Psoas muscle (tissue), 8 donors: ENCODE results near the gene FAF1. TPM values are rescaled to one million over a fixed set of nuclear protein-coding genes. Genes with fewer than 3 reads are reported as not detected.

ENCODE experiments used
- ATAC-seq, 4 donors: fragments of 200-7000 bp; cut with Tn5 transposase; one replicate each; pipeline ENCODE4 v1.9.1; 2020; ENCODE audit warnings: moderate library complexity in 3 of 4, mild to moderate bottlenecking in 2 of 4
- DNase-seq, 2 donors: peaks; one replicate each; pipeline ENCODE4 v3.0.0-alpha.2; 2020
- H3K27ac ChIP-seq: fragments of 200-600 bp; one replicate; pipeline ENCODE4 v1.8.0; 2022
- H3K27me3 ChIP-seq, 3 donors: fragments of 200-600 bp in 1 of 3; one replicate each; pipeline versions ENCODE4 v1.6.1 to v1.8.0; 2013 to 2022; ENCODE audit warnings: low read length in 2 of 3, mild to moderate bottlenecking in 2 of 3, moderate library complexity in 1 of 3; ENCODE audit not compliant: insufficient read depth in 3 of 3
- H3K36me3 ChIP-seq, 2 donors: fragments of 200-600 bp in 1 of 2; one replicate each; pipeline versions ENCODE4 v1.6.1 to v1.8.0; 2013 to 2022; ENCODE audit warnings: low read depth in 1 of 2, mild to moderate bottlenecking in 1 of 2, moderate library complexity in 1 of 2; ENCODE audit not compliant: insufficient read depth in 1 of 2
- H3K4me1 ChIP-seq: fragments of 200-600 bp; one replicate; pipeline ENCODE4 v1.8.0; 2022
- H3K4me3 ChIP-seq: fragments of 200-600 bp; one replicate; pipeline ENCODE4 v1.8.0; 2022; ENCODE audit warnings: mild to moderate bottlenecking
- H3K9me3 ChIP-seq: fragments of 200-600 bp; one replicate; pipeline ENCODE4 v1.8.0; 2022
- WGBS, 3 donors: extraction: QIAGEN DNeasy Blood & Tissue Kit; methylation state at CpG; one replicate each; pipeline versions ENCODE4 v1.1.6 to v1.1.7; 2013; 5-methylcytosine and 5-hydroxymethylcytosine counted together
- intact Hi-C, 2 donors: fragments of 100-400 bp; cut with DNase I; formaldehyde crosslinking; loops; one replicate each; pipeline versions ENCODE4 v1.11.0 to v1.14.2; 2022
- polyA plus RNA-seq, 3 donors: library from polyadenylated mRNA; stranded (reverse); fragments of 200-250 nt; gene quantifications; one replicate each; pipeline ENCODE4 v1.2.3, GENCODE V29; 2013
- total RNA-seq, 4 donors: library from RNA; stranded (reverse); fragmentation: NEBNext Ultra II Directional in 2 of 4; extraction: Animal tissue kit (Norgen Biotek cat#: 25700) in 2 of 4; gene quantifications; one replicate each; pipeline versions ENCODE4 v1.2.1 to v1.2.4, GENCODE V29; 2021 to 2023
- TF ChIP-seq, protein P1 (sequence below): fragments of 200-600 bp; IDR thresholded peaks from one replicate; pipeline ENCODE4 v1.8.0; 2022; ENCODE audit warnings: antibody characterized with exemption
- donor health status: healthy with polysubstance abuse.
- donor health status: DM: no; HTN: no; CAD: no; lungs with moderate emphysema.
- donor health status: Bipolar disorder and iron deficiency.
- donor health status: healthy.
- donor health status: DM: yes; HTN: yes; CAD: no.
- donor health status: DM: no; HTN: no; CAD: no.
- donor health status: DM: no; HTN: no; CAD: no.
- donor health status: DM: yes; HTN: yes; CAD: no.

Gene FAF1
- total and polyA plus RNA-seq, 7 donors, result 67.8 to 128 (median 108) TPM

DNA sequence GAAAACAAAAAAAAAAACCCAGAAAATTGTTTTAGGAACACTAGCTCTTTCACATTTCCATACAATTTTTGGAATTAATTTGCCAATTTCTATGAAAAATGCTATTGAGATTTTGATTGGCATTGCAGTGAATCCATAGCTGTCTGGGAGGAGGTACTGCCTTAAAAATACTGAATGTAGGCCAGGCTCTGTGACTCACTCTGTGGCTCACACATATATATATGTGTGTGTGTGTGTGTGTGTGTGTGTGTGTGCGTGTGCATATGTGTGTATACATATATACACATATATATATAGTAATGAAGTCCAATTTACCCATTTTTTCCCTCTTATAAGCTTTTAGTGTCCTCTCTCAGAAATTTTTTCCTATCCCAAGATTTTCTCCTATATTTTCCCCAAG, 322.6 kb downstream of the FAF1 start:
- WGBS, 3 donors, result 78 to 83% (median 78%) methylated on average over 1 of the region's 1 CpG

GRCh38 chr1:50634251-50634650, 325.8 kb downstream of the FAF1 start:
- TF ChIP-seq, protein P1, sequence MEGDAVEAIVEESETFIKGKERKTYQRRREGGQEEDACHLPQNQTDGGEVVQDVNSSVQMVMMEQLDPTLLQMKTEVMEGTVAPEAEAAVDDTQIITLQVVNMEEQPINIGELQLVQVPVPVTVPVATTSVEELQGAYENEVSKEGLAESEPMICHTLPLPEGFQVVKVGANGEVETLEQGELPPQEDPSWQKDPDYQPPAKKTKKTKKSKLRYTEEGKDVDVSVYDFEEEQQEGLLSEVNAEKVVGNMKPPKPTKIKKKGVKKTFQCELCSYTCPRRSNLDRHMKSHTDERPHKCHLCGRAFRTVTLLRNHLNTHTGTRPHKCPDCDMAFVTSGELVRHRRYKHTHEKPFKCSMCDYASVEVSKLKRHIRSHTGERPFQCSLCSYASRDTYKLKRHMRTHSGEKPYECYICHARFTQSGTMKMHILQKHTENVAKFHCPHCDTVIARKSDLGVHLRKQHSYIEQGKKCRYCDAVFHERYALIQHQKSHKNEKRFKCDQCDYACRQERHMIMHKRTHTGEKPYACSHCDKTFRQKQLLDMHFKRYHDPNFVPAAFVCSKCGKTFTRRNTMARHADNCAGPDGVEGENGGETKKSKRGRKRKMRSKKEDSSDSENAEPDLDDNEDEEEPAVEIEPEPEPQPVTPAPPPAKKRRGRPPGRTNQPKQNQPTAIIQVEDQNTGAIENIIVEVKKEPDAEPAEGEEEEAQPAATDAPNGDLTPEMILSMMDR, result no peak
- intact Hi-C loops, result no loop called here
- no peak overlapping the region for H3K4me3 ChIP-seq

More for the DNA sequence above, 322.6 kb downstream of the FAF1 start:
- no peaks in the 10 kb centered on the region for H3K9me3 ChIP-seq
- intact Hi-C loops, result no loop called here
- H3K27ac ChIP-seq, result no peak overlapping the region
- no peaks in the 10 kb centered on the region for H3K4me1 ChIP-seq
- no peaks in the 10 kb centered on the region for H3K27me3 ChIP-seq
- no peak overlapping the region for H3K4me3 ChIP-seq
- ATAC-seq (no peak), DNase-seq (no peak)
- no peaks in the 10 kb centered on the region for H3K36me3 ChIP-seq
- TF ChIP-seq, protein P1, result no peak

GRCh38 chr1:50633465-50633864, 326.6 kb downstream of the FAF1 start:
- no peaks in the 10 kb centered on the region for H3K9me3 ChIP-seq
- H3K4me1 ChIP-seq, result no peaks in the 10 kb centered on the region
- TF ChIP-seq, protein P1, result no peak
- WGBS, 3 donors, result 84 to 87% (median 85%) methylated on average over 6 of the region's 6 CpGs
- no peak overlapping the region for H3K27ac ChIP-seq
- no peak for DNase-seq
- intact Hi-C loops, result no loop called here
- no peak overlapping the region for H3K4me3 ChIP-seq
- no peak for ATAC-seq
- no peaks in the 10 kb centered on the region for H3K36me3 ChIP-seq
- no peaks in the 10 kb centered on the region for H3K27me3 ChIP-seq

More at GRCh38 chr1:50634251-50634650, 325.8 kb downstream of the FAF1 start:
- DNase-seq (no peak), ATAC-seq (no peak)
- Histone ChIP-seq H3K27ac (no peak overlapping the region), H3K27me3 (no peaks in the 10 kb centered on the region), H3K36me3 (no peaks in the 10 kb centered on the region), H3K4me1 (no peaks in the 10 kb centered on the region), H3K9me3 (no peaks in the 10 kb centered on the region)
- WGBS, 3 donors, result 52 to 73% (median 64%) methylated on average over 1 of the region's 1 CpG

DNA sequence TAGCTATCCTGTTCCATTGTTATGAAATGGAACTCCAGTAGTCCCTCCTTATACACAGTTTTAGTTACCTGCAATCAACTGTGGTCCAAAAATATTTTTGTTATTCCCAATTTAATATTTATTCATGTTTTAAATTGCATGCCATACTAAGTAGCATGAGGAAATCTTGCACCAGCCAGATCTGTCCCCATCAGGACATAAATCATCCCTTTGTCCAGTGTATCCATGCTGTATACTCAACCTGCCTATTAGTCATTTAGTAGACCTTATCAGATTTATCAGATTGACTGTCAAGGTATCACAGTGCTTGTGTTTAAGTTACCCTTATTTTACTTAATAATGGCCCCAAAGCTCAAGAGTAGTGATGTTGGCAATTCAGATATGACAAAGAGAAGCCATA, 328.9 kb downstream of the FAF1 start:
- no peak for DNase-seq

GRCh38 chr1:50622259-50622658, 337.8 kb downstream of the FAF1 start:
- DNase-seq, result no peak
- TF ChIP-seq, protein P1, result no peak
- no peak for ATAC-seq
- Histone ChIP-seq H3K9me3 (no peaks in the 10 kb centered on the region), H3K36me3 (no peaks in the 10 kb centered on the region), H3K27me3 (no peaks in the 10 kb centered on the region), H3K27ac (no peak overlapping the region), H3K4me1 (no peaks in the 10 kb centered on the region), H3K4me3 (no peak overlapping the region)
- WGBS, 3 donors, result 94 to 99% (median 94%) methylated on average over 2 of the region's 2 CpGs
- intact Hi-C loops, result no loop called here

More for the DNA sequence above, 328.9 kb downstream of the FAF1 start:
- ATAC-seq, result no peak
- no peaks in the 10 kb centered on the region for H3K27me3 ChIP-seq
- TF ChIP-seq, protein P1, result no peak
- H3K4me1 ChIP-seq, result no peaks in the 10 kb centered on the region
- no peak overlapping the region for H3K27ac ChIP-seq
- H3K4me3 ChIP-seq, result no peak overlapping the region
- H3K9me3 ChIP-seq, result no peaks in the 10 kb centered on the region
- intact Hi-C loops, result no loop called here
- no peaks in the 10 kb centered on the region for H3K36me3 ChIP-seq
